Measurements from ENCODE around the gene ENTR1. TPM values are rescaled to one million over a fixed set of nuclear protein-coding genes. Genes with fewer than 3 reads are reported as not detected.

ENTR1 gene
- total and polyA plus RNA-seq, 2 of the 13 experiments (the other 11 are each of a cell fraction or from before 2014, with no cell fraction given) = 70.1 to 76.4 TPM

GRCh38 chr9:136400038-136400834 is 10.2 kb downstream of the ENTR1 start, which contains the start of gene SNAPC4 (continued):
- TF ChIP-seq ZNF276 (CRISPR knock-in tag; IDR thresholded peaks at IDR 0.05; ENCODE audit: low read depth) (peak; percentile 27; the same call in 1 of the 2 replicates), CENPX (CRISPR knock-in tag; IDR thresholded peaks at IDR 0.05) (no peak), ZNF235 (CRISPR knock-in tag; IDR thresholded peaks at IDR 0.05; ENCODE audit: borderline replicate concordance) (no peak), ATF4 (CRISPR knock-in tag; IDR thresholded peaks at IDR 0.05) (peak in 1 of 2 experiments; percentile 51; a peak in 1 of 4 replicates), ZNF326 (CRISPR knock-in tag; IDR thresholded peaks at IDR 0.05; ENCODE audit: borderline replicate concordance) (no peak), TCF7 (IDR thresholded peaks at IDR 0.05; ENCODE audit: low read depth) (peak; percentile 36; the same call in 1 of the 2 replicates), PAF1 (CRISPR knock-in tag; IDR thresholded peaks at IDR 0.05) (no peak), NCOR1 (IDR thresholded peaks at IDR 0.05; ENCODE audit: borderline replicate concordance, low read length) (no peak), ZNF225 (CRISPR knock-in tag; IDR thresholded peaks at IDR 0.05) (no peak; the same call in 1 of the 2 replicates), NBN (conservative IDR thresholded peaks at IDR 0.05) (no peak), ZNF749 (CRISPR knock-in tag; IDR thresholded peaks at IDR 0.05; ENCODE audit: borderline replicate concordance) (no peak), ZFP90 (CRISPR knock-in tag; IDR thresholded peaks at IDR 0.05; ENCODE audit: borderline replicate concordance) (0 out of 2 replicates have a peak, but pooled peaks have one; percentile 19), FOXA1 (IDR thresholded peaks at IDR 0.05) (no peak), FOXA1 (CRISPR knock-in tag; IDR thresholded peaks at IDR 0.05) (no peak), MTF2 (CRISPR knock-in tag; IDR thresholded peaks at IDR 0.05; ENCODE audit: borderline replicate concordance) (peak; percentile 31; the same call in 1 of the 2 replicates), SP140L (CRISPR knock-in tag; IDR thresholded peaks at IDR 0.05; ENCODE audit: borderline replicate concordance) (no peak), SYNCRIP (IDR thresholded peaks at IDR 0.05; ENCODE audit: insufficient read depth, low read depth, low read length) (no peak)
- TF ChIP-seq, protein P1, sequence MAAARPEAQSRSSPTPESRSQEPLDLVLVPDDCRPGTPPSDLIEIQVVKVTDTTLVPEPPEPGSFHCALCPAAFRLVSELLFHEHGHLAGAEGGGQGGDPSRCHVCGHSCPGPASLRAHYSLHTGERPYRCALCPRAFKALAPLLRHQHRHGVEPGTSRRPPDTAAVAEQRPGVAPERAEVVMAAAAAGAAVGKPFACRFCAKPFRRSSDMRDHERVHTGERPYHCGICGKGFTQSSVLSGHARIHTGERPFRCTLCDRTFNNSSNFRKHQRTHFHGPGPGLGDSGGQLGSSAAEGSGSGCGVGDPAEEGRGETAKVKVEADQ (CRISPR knock-in tag; IDR thresholded peaks at IDR 0.05; ENCODE audit: borderline replicate concordance) = peak; percentile 35; the same call in 1 of the 2 replicates
- TF ChIP-seq, protein P2, sequence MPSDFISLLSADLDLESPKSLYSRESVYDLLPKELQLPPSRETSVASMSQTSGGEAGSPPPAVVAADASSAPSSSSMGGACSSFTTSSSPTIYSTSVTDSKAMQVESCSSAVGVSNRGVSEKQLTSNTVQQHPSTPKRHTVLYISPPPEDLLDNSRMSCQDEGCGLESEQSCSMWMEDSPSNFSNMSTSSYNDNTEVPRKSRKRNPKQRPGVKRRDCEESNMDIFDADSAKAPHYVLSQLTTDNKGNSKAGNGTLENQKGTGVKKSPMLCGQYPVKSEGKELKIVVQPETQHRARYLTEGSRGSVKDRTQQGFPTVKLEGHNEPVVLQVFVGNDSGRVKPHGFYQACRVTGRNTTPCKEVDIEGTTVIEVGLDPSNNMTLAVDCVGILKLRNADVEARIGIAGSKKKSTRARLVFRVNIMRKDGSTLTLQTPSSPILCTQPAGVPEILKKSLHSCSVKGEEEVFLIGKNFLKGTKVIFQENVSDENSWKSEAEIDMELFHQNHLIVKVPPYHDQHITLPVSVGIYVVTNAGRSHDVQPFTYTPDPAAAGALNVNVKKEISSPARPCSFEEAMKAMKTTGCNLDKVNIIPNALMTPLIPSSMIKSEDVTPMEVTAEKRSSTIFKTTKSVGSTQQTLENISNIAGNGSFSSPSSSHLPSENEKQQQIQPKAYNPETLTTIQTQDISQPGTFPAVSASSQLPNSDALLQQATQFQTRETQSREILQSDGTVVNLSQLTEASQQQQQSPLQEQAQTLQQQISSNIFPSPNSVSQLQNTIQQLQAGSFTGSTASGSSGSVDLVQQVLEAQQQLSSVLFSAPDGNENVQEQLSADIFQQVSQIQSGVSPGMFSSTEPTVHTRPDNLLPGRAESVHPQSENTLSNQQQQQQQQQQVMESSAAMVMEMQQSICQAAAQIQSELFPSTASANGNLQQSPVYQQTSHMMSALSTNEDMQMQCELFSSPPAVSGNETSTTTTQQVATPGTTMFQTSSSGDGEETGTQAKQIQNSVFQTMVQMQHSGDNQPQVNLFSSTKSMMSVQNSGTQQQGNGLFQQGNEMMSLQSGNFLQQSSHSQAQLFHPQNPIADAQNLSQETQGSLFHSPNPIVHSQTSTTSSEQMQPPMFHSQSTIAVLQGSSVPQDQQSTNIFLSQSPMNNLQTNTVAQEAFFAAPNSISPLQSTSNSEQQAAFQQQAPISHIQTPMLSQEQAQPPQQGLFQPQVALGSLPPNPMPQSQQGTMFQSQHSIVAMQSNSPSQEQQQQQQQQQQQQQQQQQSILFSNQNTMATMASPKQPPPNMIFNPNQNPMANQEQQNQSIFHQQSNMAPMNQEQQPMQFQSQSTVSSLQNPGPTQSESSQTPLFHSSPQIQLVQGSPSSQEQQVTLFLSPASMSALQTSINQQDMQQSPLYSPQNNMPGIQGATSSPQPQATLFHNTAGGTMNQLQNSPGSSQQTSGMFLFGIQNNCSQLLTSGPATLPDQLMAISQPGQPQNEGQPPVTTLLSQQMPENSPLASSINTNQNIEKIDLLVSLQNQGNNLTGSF (CRISPR knock-in tag; IDR thresholded peaks at IDR 0.05) = no peak

All from HepG2 (cell line).